GM11168 (cell line): ENCODE results near the gene UBE2D3.

ENCODE experiments used
- in situ Hi-C: fragments of 300-500 bp; cut with MboI; formaldehyde crosslinking; loops from one replicate; pipeline ENCODE4 v1.12.0; 2022; ENCODE audit warnings: low sequenced_read_pairs; ENCODE audit not compliant: unreplicated experiment

UBE2D3 gene

DNA sequence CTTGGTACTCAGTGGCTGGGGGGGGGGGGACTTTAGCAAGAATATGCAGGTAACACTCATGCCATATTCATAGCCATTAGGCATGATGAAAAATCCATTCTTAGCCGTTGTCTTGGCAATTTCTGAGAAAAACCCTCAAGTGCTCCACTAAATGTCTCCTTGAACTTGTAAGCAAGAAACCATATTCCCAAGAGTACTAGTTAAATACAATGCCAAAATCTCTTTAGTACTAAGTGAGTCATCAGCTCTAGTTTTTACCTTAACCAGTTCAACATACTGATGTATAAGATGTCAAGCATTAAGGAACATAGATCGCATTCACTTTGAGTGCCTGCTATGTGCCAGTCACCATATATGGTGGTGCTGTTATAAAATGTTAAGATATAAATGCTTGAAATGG, 27.5 kb downstream of the UBE2D3 start:
- in situ Hi-C loops, result no loop called here

DNA sequence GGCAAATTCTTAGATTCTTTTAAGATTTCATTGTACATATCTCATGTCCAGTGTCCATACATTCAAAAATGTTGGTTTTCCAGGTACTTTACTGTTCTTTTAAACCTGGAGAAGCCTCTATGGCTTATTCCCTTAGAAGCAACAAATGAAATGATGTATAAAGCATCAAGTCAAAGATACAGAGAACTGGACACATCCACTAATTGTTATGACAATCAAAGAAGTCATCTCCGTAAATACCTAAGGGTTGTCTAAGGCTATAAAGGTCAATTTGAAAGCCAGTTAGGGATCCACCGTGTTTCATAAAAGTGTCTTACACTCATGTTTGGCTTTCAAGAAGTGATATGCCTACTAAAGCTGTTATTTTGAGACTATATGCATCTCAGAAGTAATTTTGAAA, 32.4 kb downstream of the UBE2D3 start:
- in situ Hi-C loops, result no loop called here

DNA sequence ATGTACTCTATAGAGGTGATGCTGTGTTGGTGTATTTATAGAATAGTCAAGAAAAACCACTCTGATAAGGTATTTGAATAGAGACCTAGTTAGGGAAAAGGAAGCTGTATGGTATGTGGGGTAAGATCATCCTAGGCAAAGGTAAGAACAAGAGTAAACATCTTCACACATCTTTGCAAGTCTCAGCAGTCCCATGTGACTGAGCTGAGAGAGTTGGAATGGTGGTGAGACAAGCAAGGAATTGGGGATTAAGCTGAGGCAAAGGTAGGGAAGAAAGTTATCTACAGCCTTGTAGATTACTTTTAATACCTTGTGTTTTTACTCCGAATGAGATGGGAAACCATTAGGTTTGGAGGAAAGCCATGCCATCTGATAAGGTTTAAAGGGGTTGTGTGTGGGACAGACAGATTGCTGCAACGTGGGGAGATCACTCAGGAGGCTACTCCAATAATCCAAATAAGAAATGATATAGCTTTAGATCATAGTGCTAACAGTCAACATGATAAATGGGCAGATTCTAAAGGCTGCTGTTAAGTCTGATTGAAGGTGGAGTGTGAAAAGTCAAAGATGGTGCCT, 34.9 kb downstream of the UBE2D3 start:
- in situ Hi-C loops, result no loop called here

DNA sequence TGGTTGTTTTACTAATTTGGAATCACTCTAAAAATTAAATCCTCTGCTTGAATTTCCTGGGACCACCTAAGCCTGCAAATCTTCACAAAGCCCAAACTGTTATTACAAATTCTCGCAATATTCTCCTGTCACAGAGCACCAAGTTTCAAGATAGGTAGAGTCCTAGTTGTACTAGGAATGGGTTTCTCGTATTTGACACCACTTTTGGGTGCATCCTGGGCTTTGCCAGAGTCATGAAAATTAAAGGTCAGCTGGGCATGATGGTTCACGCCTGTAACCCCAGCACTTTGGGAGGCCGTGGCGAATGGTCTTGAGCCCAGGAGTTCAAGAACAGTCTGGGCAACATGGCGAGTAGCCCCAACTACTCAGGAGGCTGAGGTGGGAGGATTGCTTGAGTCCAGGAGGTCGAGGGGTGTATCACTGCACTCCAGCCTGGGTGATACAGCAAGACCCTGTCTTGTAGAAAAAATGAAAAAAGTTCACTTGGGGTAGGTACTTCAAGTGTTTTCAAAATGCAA, 36.0 kb downstream of the UBE2D3 start:
- in situ Hi-C loops, result no loop called here

DNA sequence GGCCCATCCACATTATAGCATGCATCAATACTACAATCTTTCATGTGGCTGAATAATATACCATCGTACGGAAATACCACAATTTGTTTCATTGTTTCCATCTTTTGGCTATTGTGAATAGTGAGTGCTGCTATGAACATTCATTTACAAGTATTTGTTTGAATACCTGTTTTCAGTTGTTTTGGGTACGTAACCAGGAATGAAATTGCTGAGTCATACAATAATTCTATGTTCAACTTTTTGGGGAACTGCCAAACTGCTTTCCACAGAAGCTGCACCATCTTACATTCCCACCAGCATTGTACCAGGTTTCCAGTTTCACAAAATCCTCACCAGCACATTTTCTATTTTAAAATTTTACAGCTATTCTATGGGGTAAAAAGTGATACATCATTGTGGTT, 38.0 kb downstream of the UBE2D3 start:
- in situ Hi-C loops, result no loop called here

DNA sequence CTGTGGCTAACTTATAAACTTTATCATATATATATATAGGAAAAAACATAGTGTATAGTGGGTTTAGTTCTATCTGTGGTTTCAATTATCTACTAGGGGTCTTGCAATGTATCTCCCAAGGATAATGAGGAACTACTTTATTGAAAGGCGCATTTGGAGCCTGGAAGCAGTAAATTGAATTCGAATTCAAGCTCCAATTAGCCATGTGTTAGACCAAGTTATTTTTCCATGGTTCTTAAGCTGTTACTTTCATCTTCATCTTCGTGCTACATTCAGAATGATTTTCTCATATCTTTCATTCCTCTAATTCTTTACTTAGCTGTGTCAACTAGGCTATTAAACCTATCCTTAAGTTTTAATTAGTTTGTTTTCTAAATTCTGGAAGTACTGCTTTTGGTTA, 39.4 kb downstream of the UBE2D3 start:
- in situ Hi-C loops, result no loop called here

DNA sequence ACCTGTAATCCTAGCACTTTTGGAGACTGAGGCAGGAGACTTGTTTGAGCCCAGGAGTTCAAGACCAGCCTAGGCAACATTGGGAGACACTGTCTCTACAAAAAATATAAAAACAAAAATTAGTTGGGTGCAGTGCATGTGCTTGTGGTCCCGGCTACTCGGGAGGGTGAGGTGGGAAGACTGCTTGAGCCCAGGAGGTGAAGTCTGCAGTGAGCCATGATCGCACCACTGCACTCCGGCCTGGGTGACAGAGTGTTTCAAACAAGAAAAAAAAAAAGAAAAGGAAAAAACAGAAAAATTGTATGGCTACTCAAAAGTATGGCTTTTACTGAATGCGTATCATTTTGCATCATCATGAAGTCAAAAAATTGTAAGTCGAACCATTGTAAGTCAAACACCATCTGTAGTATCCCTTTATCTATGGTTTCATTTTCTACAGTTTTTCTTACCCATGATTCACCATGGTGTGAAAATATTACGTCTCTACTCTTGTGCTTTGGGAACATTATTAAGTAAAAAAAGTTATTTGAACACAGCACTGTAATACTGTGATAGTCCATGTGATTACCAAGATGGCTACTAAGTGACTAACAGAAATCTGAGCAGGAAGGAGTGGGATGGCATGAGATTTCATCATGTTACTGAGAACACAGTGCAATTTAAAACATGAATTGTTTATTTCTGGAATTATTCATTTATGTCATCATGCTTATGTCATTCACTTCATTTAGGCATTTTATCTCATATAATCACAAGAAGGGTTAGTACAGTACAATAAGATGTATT, 40.1 kb downstream of the UBE2D3 start:
- in situ Hi-C loops, result no loop called here

DNA sequence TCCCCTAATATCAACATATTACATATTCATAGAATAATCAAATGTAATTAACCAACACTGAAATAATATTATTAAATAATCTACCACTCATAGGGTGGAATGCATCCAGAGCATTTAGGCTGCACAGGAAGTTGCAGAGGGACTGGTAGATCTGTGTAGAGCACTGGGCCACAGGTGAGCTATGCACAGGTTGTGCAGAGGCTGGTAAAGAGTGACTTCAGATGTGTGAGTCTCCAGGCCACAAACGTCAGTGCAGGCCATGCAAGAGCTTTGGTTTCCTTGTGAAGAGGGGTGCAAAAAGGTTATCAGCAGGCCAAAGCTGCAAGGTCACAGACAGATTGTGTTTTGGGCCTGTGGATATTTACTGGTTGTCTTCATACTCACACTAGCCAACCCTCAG, 41.1 kb downstream of the UBE2D3 start:
- in situ Hi-C loops, result no loop called here

DNA sequence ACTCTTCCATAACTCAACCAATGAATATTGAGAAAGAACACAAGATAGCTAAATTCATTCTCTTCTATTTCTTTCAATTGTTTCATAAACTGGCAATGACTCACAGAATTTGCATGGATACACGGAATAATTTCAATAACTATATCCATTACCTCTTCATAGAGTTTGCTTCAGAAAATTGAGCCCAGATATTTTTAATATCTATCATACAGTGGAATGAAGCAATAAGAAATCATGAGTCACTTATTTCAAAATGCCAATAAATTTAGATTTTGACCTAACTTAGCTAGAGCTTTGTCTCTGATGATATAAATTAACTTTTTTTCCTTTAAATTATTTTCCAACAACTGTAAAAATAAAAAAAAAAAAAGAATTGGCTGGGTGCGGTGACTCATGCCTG, 44.3 kb downstream of the UBE2D3 start:
- in situ Hi-C loops, result no loop called here

DNA sequence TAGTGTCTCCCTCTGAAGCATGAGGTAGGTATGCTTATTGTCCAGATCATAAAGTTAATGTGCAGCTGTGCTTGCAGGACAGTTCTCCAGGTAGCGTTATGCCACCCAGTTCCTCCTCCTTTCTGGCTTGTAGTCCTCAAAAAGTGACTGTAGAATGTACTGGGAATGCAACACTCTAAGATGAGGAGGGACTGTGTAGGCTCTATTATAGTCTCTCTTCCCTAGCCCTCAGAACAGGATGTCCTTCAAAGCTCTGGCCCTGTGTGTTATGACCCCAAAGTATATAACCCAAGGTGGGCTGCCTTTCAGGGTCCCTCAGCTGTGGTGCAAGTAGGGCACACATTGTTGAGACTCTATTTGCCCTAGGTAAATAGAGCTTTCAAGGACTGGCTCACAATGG, 45.8 kb downstream of the UBE2D3 start:
- in situ Hi-C loops, result no loop called here

DNA sequence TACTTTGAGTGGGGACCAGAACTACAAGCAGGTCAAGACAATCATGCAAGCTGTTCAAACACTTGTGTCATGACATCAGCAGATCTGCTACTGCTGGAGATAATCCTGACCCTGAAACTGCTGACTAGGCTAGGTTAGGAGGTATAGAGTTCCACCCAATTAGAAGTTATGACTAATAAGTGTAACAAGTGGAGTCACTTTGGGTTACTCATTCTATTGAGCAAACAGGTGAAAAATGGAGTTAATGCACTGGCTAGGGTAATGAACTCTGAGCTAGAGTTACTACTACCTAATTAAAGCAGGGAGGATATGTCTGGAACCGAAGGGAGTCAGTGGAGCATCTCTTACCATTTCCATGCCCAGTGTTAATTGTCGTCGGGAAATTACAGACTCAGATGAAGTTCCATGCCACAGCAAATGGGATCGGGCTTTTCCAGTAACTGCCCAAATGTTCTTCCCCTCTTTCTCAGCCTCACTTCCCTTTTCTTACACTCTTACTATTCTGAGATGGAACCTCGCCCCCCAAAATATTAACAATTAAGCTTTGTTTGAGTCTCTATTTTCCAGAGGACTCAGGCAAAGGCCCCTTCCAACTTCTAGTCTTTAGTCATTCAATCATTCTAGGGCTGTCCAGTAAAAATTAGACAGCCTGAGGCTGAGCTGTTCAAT, 46.7 kb downstream of the UBE2D3 start:
- in situ Hi-C loops, result no loop called here

DNA sequence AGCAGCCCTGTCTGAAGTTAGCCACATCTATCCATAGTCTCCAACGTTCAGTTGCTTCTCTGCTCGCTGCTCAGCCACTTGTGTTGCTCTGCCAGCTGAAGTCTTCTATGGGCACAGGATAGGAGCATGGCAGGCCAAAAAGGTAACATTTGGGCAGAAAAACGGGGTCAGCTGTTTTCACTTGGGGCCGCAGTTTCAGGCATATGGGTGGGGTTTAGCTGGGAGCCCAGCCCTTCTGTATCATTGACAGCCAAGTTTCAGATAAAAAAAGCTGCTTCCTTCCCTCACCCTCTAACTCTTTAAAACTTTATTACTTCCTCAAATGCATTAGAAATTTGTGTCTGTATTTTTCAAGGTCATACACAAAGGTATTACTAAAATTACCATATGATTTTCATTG, 48.1 kb downstream of the UBE2D3 start:
- in situ Hi-C loops, result no loop called here

DNA sequence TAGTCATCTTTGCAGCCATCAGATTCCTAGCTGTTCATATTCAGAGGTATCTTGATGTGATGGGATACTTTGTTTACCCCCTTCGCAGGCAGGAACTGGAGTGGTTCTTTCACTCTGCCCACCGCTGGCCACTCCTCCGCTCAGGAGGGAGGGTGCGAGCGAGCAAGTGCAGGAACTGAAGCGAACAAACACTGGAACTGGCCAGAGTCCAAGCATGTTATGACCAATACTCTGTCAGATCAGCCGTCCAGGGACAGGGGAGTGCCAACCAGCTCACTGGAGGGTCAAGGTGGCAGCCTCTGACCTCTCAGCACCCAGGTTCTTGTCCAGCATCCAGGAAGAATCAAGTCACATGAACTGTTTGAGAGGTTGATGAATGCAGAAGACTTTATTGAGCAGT, 48.6 kb downstream of the UBE2D3 start:
- in situ Hi-C loops, result no loop called here

DNA sequence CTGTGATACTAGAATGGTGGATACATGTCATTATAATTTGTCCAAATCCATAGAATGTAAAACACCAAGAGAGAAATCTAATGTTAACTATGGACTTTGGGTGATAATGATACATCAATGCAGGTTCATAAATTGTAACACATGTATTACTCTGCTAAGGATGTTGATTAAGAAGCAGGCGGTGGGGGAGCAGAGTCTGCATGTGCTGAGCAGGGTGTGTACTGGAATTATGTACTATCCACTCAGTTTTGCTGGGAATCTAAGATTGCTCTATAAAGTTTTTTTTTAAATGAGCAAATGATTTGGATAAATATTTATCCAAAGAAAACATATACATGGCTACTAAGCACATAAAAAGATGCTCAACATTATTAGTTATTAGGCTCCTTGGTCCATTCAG, 51.5 kb downstream of the UBE2D3 start:
- in situ Hi-C loops, result no loop called here

DNA sequence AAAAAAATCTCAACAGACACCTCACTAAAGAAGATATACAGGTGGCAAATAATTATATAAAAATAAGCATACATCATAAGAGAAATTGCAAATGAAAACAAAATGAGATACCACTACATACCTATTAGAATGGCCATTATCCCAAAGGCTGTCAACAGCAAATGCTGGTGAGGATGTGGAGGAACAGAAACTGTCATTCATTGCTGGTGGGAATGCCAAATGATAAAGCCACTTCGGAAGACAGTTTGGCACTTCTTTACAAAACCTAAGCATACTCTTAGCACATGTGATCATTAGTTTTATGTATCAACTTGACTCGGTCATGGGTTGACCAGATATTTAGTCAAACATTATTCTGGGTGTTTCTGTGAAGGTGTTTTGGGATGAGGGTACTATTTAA, 53.1 kb downstream of the UBE2D3 start:
- in situ Hi-C loops, result no loop called here

DNA sequence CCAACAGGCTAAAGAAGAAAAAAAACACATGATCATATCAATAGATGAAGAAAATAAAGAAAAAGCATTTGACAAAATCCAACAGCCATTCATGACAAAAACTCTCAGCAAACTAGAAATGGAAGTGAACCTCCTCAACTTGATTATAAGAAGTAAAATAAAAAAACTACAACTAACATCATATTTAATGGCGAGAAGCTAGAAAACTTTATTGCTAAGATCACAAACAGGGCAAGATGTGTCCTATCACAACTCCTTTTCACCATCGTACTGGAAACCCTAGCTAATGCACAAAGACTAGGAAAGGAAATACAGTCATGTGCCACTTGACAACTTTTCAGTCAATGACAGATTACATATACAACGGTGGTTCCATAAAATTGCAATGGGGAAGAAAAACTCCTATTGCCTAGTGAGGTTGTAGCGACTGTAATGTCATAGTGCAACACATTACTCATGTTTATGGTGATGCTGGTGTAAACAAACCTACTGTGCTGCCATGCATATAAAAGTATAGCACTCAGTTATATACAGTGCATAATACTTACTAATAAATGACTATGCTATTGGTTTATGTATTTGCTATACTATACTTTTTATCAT, 54.5 kb downstream of the UBE2D3 start:
- in situ Hi-C loops, result no loop called here

DNA sequence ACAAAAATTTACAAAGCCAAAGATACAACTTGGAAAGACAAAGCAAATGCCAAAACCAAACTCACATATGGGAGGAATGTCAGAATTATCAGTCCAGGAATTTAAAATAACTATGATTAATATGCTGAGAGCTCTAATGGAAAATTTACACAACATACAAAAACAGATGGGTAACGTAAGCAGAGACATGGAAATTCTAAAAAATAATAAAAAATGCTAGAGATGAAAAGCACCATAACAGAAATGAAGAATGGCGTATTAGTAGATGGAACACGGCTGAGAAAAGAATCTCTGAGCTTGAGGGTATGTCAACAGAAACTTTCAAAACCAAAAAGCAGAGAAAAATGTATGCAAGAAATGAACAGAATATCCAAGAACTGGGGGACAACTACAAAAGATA, 62.5 kb downstream of the UBE2D3 start:
- in situ Hi-C loops, result no loop called here

DNA sequence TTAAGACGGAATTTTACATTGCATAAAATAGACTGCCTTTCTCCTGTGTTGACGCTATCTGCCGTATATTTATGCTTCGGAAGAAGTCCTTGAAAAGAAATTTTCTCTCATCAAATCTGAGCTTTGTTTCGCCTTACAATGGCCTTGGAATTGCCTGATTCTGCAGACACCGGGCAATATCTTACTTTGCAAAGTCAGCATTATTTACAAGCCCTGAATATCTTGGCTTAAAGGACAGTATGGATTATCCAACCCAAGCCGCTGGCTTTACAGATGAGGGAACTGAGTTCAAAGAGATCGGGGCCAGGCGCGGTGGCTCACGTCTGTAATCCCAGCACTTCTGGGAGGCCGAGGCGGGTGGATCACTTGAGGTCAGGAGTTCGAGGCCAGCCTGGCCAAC, 65.4 kb downstream of the UBE2D3 start:
- in situ Hi-C loops, result no loop called here

DNA sequence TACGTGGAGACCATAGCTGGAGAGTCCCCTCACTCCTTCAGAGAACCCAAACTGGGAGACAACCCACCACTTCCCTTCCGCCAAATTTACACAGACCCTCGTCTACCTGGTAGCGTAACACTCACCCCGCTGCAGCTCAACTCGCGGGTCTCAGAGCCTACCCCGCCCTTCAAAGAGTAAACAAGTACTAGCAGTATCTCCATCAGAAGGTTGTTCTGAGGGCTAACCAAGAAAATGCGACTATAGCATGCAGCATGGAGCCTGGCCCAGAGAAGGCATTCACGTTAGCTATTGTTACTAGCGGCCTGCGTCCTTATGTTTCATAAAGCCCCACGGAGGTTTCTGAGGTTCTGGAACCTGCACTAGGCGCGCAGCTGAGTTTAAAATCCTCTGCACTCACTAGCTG, 66.1 kb downstream of the UBE2D3 start:
- in situ Hi-C loops, result no loop called here

DNA sequence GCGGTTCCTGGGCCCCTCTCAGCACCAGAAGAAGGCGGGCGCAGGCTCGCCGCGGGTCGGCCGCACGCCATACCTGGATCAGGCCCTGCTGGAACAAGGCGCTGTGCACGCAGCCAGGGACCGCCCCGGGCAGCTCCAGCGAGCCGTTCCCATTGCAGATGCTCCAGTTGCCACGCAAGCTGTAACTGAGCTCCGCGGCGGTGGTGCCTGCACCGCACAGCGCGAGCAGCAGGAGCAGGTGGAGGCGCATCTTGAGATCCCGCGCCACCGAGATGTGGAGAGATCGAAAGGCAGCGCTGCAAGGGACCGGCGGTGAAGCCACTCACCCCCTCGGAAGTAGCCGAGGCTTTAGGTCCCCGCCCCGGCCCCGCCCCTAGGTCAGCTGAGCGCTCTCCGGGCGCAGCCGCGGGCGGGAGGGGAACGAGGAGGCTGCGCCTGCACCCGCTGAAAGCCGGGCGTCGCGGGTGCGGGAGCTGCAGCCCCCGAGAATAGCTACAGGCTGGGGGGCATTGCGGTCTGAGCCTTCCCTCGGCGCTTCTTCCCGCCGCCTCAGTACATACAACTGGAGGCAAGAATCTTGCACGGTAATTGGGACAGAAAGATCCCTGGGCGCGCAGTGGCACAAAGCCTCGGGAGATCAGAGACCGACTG, 66.6 kb downstream of the UBE2D3 start, which contains the start of gene MANBA:
Gene MANBA, minus strand, starts transcription at position 324 of the 651 bp plus-strand sequence. Its CDS starts 74 bp downstream, at position 250.
- in situ Hi-C loops, result no loop called here
